Measurements from ENCODE around the gene STX2. TPM values are rescaled to one million over a fixed set of nuclear protein-coding genes. Genes with fewer than 3 reads are reported as not detected.
"Not testable (repeated sequence)": the region's sequence is repeated elsewhere in the genome, so short reads cannot be mapped to it uniquely, and the experiment has no call there.

Gene STX2
- total RNA-seq, 4 donors from 2014 or later, result 1.2 to 14.1 (median 4.1) TPM

- intact Hi-C loops (cut with DNase I), result no loop called here
- DNase-seq, result no peak
- 31 to 81% methylated on average over 14 to 15 of the region's 21 CpGs for WGBS, 2 donors
- H3K36me3 ChIP-seq, result peaks cover 0 to 63% (median 0%) of the 10 kb centered on the region in 3 donors
- H3K4me1 ChIP-seq, result peaks cover 0 to 24% (median 0%) of the 10 kb centered on the region in 3 donors
- peak overlapping the region; percentile 0 to 40 (median 10) for H3K4me3 ChIP-seq
- H3K27me3 ChIP-seq, result no peaks in the 10 kb centered on the region
- H3K9me3 ChIP-seq, result peaks cover 0 to 8% (median 7%) of the 10 kb centered on the region in 3 donors
- peak overlapping the region in 3 of 4 donors; percentile 11 to 64 (median 24) for H3K27ac ChIP-seq
- TF ChIP-seq POLR2A (IDR thresholded peaks at IDR 0.05), result no peak
- TF ChIP-seq, protein P1, sequence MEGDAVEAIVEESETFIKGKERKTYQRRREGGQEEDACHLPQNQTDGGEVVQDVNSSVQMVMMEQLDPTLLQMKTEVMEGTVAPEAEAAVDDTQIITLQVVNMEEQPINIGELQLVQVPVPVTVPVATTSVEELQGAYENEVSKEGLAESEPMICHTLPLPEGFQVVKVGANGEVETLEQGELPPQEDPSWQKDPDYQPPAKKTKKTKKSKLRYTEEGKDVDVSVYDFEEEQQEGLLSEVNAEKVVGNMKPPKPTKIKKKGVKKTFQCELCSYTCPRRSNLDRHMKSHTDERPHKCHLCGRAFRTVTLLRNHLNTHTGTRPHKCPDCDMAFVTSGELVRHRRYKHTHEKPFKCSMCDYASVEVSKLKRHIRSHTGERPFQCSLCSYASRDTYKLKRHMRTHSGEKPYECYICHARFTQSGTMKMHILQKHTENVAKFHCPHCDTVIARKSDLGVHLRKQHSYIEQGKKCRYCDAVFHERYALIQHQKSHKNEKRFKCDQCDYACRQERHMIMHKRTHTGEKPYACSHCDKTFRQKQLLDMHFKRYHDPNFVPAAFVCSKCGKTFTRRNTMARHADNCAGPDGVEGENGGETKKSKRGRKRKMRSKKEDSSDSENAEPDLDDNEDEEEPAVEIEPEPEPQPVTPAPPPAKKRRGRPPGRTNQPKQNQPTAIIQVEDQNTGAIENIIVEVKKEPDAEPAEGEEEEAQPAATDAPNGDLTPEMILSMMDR (IDR thresholded peaks at IDR 0.05), result no peak
Measured at GRCh38 chr12:130788515-130788914, 50.5 kb downstream of the STX2 start.

- DNase-seq, result no peak
- intact Hi-C loops (cut with DNase I), result no loop called here
- 49 to 70% methylated on average over 23 to 32 of the region's 35 CpGs for WGBS, 2 donors
- peak overlapping the region in 3 of 4 donors; percentile 44 to 78 (median 64) for H3K27ac ChIP-seq
- peaks cover 0 to 8% (median 7%) of the 10 kb centered on the region in 3 donors for H3K9me3 ChIP-seq
- peaks cover 0 to 26% (median 0%) of the 10 kb centered on the region in 3 donors for H3K4me1 ChIP-seq
- H3K4me3 ChIP-seq, result peak overlapping the region; percentile 0 to 40 (median 10)
- no peaks in the 10 kb centered on the region for H3K27me3 ChIP-seq
- TF ChIP-seq, protein P1 (IDR thresholded peaks at IDR 0.05), result peak in 1 of 6 experiments; percentile 14
- no peak for TF ChIP-seq POLR2A (IDR thresholded peaks at IDR 0.05)
- H3K36me3 ChIP-seq, result peaks cover 0 to 59% (median 0%) of the 10 kb centered on the region in 3 donors
Measured at GRCh38 chr12:130787445-130788410, 51.3 kb downstream of the STX2 start.

DNA sequence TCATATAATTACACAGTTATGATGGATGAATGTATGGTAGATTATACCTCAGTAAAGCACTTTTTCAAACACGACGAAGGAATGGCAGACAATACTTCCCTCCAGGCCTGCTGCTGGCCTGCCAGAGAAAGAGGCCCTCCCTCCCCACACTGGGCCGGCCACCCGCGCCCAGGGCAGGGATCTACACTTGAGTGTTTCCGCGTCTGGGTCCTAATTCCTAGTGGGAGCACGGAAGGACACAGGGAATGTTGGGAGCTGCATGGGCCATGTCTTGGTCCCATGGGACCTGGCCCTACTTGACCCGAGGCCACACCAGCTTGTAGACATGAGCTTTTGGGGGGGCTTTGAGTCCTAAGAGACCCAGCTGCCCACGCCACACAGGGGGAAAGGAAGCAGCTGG lies 52.0 kb downstream of the STX2 start:
- DNase-seq, result no peak
- Histone ChIP-seq H3K36me3 (peaks cover 0 to 53% (median 0%) of the 10 kb centered on the region in 3 donors), H3K27ac (peak overlapping the region in 2 of 4 donors; percentile 64 to 78), H3K9me3 (peaks cover 0 to 8% (median 7%) of the 10 kb centered on the region in 3 donors), H3K27me3 (no peaks in the 10 kb centered on the region), H3K4me3 (no peak overlapping the region), H3K4me1 (peaks cover 0 to 26% (median 0%) of the 10 kb centered on the region in 3 donors)
- intact Hi-C loops (cut with DNase I), result no loop called here
- 83 to 88% methylated on average over 7 of the region's 10 CpGs for WGBS, 2 donors
- TF ChIP-seq POLR2A (IDR thresholded peaks at IDR 0.05), result no peak
- TF ChIP-seq, protein P1 (IDR thresholded peaks at IDR 0.05), result no peak

GRCh38 chr12:130783110-130783715 lies 55.8 kb downstream of the STX2 start:
- intact Hi-C loops (cut with DNase I), result no loop called here
- Histone ChIP-seq H3K27ac (no peak overlapping the region), H3K9me3 (peaks cover 0 to 8% (median 7%) of the 10 kb centered on the region in 3 donors), H3K4me1 (peaks cover 0 to 20% (median 0%) of the 10 kb centered on the region in 3 donors), H3K4me3 (no peak overlapping the region), H3K36me3 (peaks cover 0 to 32% (median 0%) of the 10 kb centered on the region in 3 donors), H3K27me3 (no peaks in the 10 kb centered on the region)
- whole genome bisulfite sequencing, 2 donors, result 75 to 79% methylated on average over 10 to 15 of the region's 18 CpGs
- TF ChIP-seq POLR2A (IDR thresholded peaks at IDR 0.05), result no peak
- no peak for DNase-seq

DNA sequence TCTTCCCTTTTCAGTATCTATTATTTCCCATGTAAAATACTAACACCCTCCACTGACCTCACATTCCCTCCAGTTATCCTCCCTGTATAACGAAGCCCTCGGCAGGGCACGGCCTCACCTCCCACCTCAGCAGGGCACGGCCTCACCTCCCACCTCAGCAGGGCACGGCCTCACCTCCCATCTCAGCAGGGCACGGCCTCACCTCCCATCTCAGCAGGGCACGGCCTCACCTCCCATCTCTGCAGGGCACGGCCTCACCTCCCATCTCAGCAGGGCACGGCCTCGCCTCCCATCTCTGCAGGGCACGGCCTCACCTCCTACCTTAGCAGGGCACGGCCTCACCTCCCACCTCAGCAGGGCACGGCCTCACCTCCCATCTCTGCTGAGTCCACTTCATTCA lies 56.8 kb downstream of the STX2 start:
- not testable (repeated sequence) for DNase-seq
- H3K36me3 ChIP-seq, result peaks cover 0 to 29% (median 0%) of the 10 kb centered on the region in 3 donors
- WGBS, 2 donors, result 82 to 96% methylated on average over 6 to 9 of the region's 13 CpGs

More for the DNA sequence above, 56.8 kb downstream of the STX2 start:
- peaks cover 0 to 12% (median 0%) of the 10 kb centered on the region in 3 donors for H3K4me1 ChIP-seq
- intact Hi-C loops (cut with DNase I); H3K4me3 ChIP-seq; H3K9me3 ChIP-seq; H3K27ac ChIP-seq; H3K27me3 ChIP-seq: not testable (repeated sequence)
